ENCODE results near the gene NFE2L3. TPM values are rescaled to one million over a fixed set of nuclear protein-coding genes. Genes with fewer than 3 reads are reported as not detected.

Gene NFE2L3
- total and polyA plus RNA-seq, 2 of the 8 experiments (the other 6 are each of a cell fraction or from before 2014, with no cell fraction given): 64.9 to 76.5 TPM

GRCh38 chr7:26233902-26234511, 82.0 kb downstream of the NFE2L3 start:
- no peaks in the 10 kb centered on the region for H3K79me2 ChIP-seq (ENCODE audit: control insufficient read depth in 1 of 2, insufficient read depth in 2 of 2, low read length in 2 of 2)
- H3K18ac ChIP-seq (ENCODE audit: extremely low read depth, low read length): no peak overlapping the region
- no peaks in the 10 kb centered on the region for H3K23me2 ChIP-seq (ENCODE audit: low read depth, low read length)
- no peaks in the 10 kb centered on the region for H3K9me3 ChIP-seq (ENCODE audit: insufficient read depth in 2 of 2, low read depth in 1 of 2, low read length in 1 of 2)
- no peak overlapping the region for H2BK20ac ChIP-seq (ENCODE audit: low read length)
- H3K14ac ChIP-seq (ENCODE audit: insufficient read length): no peak overlapping the region
- H3K27ac ChIP-seq (ENCODE audit: low read depth, low read length): no peak overlapping the region
- H4K8ac ChIP-seq (ENCODE audit: extremely low read depth, insufficient read depth, low read length): no peak overlapping the region
- H3K9ac ChIP-seq (replicated peaks in 1 of 4; ENCODE audit: extremely low read depth in 1 of 4, low read depth in 3 of 4, low read length in 3 of 4): no peak overlapping the region
- H3K79me1 ChIP-seq (ENCODE audit: low read depth, low read length): no peaks in the 10 kb centered on the region
- DNase-seq (ENCODE audit: low read depth in 1 of 2, low spot score in 2 of 2) (no peak), FAIRE-seq (no peak)
- H2BK120ac ChIP-seq (replicated peaks; ENCODE audit: low read depth, low read length): no peak overlapping the region
- H3K4me3 ChIP-seq (ENCODE audit: extremely low read depth in 1 of 4, insufficient read depth in 2 of 4, low read depth in 3 of 4, low read length in 4 of 4): no peak overlapping the region
- H3K4ac ChIP-seq (replicated peaks; ENCODE audit: insufficient read length, low read depth, low read length): no peak overlapping the region
- CTCF ChIA-PET (ENCODE audit: partially characterized antibody): interaction anchor here (0.6 to 1.8 kb wide), 3 partner anchors 17 to 155 kb away, joined by 3 read pairs; no protein-coding TSS in a partner anchor
- no peaks in the 10 kb centered on the region for H4K20me1 ChIP-seq (replicated peaks in 1 of 2; ENCODE audit: control insufficient read depth in 1 of 2, insufficient read depth in 2 of 2, low read length in 2 of 2)
- no peak overlapping the region for H2BK15ac ChIP-seq (ENCODE audit: low read length)
- H4K5ac ChIP-seq (ENCODE audit: insufficient read length, low read depth, low read length): no peak overlapping the region
- H2AK5ac ChIP-seq (ENCODE audit: low read depth, low read length): no peak overlapping the region
- no peaks in the 10 kb centered on the region for H3K4me1 ChIP-seq (replicated peaks in 1 of 4; ENCODE audit: control insufficient read depth in 3 of 4, insufficient read depth in 4 of 4, low read length in 3 of 4)
- POLR2A ChIA-PET (ENCODE audit: partially characterized antibody): interaction anchor here (0.9 to 1.8 kb wide), 3 partner anchors 31 to 46 kb away, joined by 3 to 5 read pairs (median 4); no protein-coding TSS in a partner anchor
- H3K36me3 ChIP-seq (ENCODE audit: control insufficient read depth in 2 of 4, insufficient read depth in 4 of 4, low read length in 3 of 4): no peaks in the 10 kb centered on the region
- WGBS, 2 experiments (ENCODE audit: extremely low coverage in 1 of 2, insufficient coverage in 1 of 2, insufficient read length in 1 of 2, insufficient replicate concordance in 2 of 2, low coverage in 1 of 2, low lambda C conversion rate in 2 of 2, missing lambda C conversion rate in 1 of 2): 83% methylated on average over 5 of the region's 5 CpGs; no CpG with 5 or more reads in 1 of the 2 experiments
- TF ChIP-seq RAD21 (IDR thresholded peaks at IDR 0.05 in 1 of 2, conservative IDR thresholded peaks at IDR 0.05 in 1 of 2; ENCODE audit: low read depth in 2 of 2, low read length in 2 of 2): peak in 1 of 2 experiments; percentile 15; a peak in 1 of 4 replicates
- no peak for TF ChIP-seq POLR2AphosphoS5 (IDR thresholded peaks at IDR 0.05; ENCODE audit: low read depth, low read length)
- H3K56ac ChIP-seq (replicated peaks; ENCODE audit: insufficient read length, low read depth, low read length): no peak overlapping the region
- no peak overlapping the region for H3K4me2 ChIP-seq (ENCODE audit: insufficient read depth in 1 of 2, low read depth in 2 of 2, low read length in 2 of 2)
- no peaks in the 10 kb centered on the region for H3K27me3 ChIP-seq (replicated peaks in 1 of 4; ENCODE audit: control insufficient read depth in 3 of 4, extremely low read depth in 1 of 4, insufficient read depth in 3 of 4, low read length in 3 of 4)
- H2AFZ ChIP-seq (ENCODE audit: low read length): 0 out of 2 replicates have a peak overlapping the region, but pooled peaks have one; percentile 19
- no peak overlapping the region for H3K23ac ChIP-seq (ENCODE audit: insufficient read length)
- H2BK5ac ChIP-seq (ENCODE audit: low read depth, low read length): no peak overlapping the region
- H2BK12ac ChIP-seq (ENCODE audit: low read depth, low read length): no peak overlapping the region
- H4K91ac ChIP-seq (replicated peaks; ENCODE audit: insufficient read length, low read length): no peak overlapping the region
